Stimulated activated CD8-positive, alpha-beta memory T cell treated with anti-CD3 and anti-CD28 coated beads, Interleukin-15, amount 100 ng/mL, for 4 hours (primary cell): ENCODE measurements around the gene CHMP6.

ENCODE experiments used
- DNase-seq, 2 donors: peaks; one replicate each; pipeline ENCODE4 v3.0.0-alpha.2; 2020; ENCODE audit warnings: low read depth in 2 of 2

Gene CHMP6

GRCh38 chr17:81043319-81043724 is 51.7 kb downstream of the CHMP6 start:
- DNase-seq, result no peak

GRCh38 chr17:81043725-81044427 is 52.2 kb downstream of the CHMP6 start:
- DNase-seq, result no peak

- DNase-seq, result no peak
These were observed 52.8 kb downstream of the CHMP6 start for GRCh38 chr17:81044428-81044763.

GRCh38 chr17:81044764-81045589 is 53.3 kb downstream of the CHMP6 start:
- DNase-seq, result no peak

- DNase-seq, result no peak
These were observed 54.0 kb downstream of the CHMP6 start for GRCh38 chr17:81045590-81046095.

GRCh38 chr17:81046132-81046769 is 54.6 kb downstream of the CHMP6 start:
- DNase-seq, result no peak

- DNase-seq, result no peak
These were observed 55.2 kb downstream of the CHMP6 start for GRCh38 chr17:81046770-81047359.

- DNase-seq, result no peak
These were observed 57.3 kb downstream of the CHMP6 start for GRCh38 chr17:81048827-81049371.

GRCh38 chr17:81049372-81049911 is 57.8 kb downstream of the CHMP6 start:
- DNase-seq, result no peak
